ENCODE data around the gene PHACTR3.

Gene PHACTR3

DNA sequence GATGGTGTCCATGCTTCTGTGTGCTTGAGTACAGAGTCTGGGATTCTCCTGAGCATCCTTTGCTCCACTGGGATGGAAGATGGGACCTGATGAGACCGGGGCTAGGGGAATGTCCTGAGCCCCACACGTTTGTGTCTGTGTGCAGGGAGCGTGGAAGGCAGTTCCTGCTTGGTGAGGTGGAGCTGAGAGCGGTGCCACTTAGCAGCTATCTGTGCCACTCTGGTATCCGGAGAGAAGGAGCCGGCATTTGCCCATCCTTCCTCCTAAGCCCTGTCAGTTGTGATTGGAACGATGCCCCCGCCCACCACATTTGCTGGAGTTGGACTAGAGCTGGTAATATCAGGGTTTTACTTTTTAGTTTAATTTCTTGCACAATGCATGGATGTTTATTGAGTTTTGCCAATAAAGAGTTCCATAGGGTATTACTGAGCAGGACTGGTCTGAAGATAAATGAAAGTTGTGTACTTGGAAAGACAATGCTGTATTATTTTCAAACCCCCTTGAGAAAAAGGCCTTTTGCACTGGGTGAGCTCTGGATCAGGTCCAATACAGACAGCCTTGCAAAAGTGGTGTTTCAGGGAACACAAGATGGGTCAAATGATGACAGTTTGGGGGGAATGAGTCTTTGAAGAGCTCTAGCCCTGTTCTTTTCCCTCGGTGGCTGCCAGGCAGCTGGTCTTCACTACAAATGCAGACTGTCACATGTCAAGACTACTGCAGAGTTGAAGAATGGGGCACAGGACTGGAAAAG, 198.3 kb downstream of the PHACTR3 start:
- TF ChIP-seq, protein P1, sequence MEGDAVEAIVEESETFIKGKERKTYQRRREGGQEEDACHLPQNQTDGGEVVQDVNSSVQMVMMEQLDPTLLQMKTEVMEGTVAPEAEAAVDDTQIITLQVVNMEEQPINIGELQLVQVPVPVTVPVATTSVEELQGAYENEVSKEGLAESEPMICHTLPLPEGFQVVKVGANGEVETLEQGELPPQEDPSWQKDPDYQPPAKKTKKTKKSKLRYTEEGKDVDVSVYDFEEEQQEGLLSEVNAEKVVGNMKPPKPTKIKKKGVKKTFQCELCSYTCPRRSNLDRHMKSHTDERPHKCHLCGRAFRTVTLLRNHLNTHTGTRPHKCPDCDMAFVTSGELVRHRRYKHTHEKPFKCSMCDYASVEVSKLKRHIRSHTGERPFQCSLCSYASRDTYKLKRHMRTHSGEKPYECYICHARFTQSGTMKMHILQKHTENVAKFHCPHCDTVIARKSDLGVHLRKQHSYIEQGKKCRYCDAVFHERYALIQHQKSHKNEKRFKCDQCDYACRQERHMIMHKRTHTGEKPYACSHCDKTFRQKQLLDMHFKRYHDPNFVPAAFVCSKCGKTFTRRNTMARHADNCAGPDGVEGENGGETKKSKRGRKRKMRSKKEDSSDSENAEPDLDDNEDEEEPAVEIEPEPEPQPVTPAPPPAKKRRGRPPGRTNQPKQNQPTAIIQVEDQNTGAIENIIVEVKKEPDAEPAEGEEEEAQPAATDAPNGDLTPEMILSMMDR (IDR thresholded peaks at IDR 0.05; ENCODE audit: borderline replicate concordance, insufficient read depth, low read depth, low read length): no peak
- no peak overlapping the region for H3K4me3 ChIP-seq (ENCODE audit: low read depth, low read length)

DNA sequence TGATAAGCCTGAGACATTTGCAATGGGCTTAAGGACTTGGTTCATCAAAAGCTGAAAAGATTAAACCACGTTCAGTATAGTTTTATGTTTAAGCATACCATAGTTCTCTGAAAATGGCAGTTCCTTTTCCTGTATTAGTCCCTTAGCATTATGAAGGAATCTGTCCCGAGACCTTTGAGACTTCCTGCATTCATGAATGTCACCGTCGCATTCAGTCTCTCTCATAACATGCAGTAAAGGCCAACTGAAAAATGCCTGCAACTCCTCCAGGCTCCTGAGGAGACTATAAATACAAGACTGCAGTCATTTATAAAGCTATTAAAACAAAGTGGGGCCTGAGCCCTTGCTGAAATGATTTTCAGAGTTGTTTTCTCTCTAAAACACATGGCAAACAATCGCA, 200.0 kb downstream of the PHACTR3 start:
- no peak overlapping the region for H3K4me3 ChIP-seq (ENCODE audit: low read depth, low read length)
- TF ChIP-seq, protein P1 (IDR thresholded peaks at IDR 0.05; ENCODE audit: borderline replicate concordance, insufficient read depth, low read depth, low read length): no peak

DNA sequence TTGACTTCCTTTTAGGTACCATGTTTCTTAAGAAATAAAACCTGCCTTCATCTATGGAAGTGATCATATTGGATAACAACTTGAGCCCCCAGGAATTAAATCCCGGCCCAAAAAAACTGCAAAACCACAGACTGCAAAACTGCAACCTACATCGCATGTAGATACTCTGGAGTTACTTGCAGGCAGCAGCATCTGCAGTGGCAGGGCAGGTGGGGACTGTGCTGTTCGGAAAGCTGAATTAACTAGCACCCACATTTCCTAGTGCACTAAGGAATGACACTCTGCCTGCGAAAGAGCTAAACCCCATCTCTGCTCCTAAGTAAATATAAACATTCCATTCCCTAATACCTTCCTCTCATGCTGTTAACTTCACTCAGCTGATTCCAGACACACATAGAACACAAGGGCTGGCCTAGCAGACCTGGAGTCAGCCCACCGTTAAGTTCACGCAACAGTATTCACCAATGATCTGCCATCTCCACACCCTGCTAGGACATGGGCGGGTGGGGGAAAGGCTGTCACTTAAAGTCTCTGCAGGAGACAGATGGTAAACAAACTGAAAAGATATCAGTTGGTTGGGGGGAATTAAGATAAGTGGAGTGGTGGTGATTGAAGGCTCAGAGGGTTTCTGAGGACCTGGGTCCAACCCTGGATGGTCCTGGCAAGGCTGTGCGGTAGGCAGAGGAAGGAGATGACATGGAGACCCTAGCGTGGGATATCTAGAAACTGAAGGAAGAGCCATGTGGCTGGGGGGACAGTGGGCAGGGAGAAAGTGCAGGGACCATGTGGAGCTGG, 200.7 kb downstream of the PHACTR3 start:
- TF ChIP-seq, protein P1 (IDR thresholded peaks at IDR 0.05; ENCODE audit: borderline replicate concordance, insufficient read depth, low read depth, low read length): no peak

DNA sequence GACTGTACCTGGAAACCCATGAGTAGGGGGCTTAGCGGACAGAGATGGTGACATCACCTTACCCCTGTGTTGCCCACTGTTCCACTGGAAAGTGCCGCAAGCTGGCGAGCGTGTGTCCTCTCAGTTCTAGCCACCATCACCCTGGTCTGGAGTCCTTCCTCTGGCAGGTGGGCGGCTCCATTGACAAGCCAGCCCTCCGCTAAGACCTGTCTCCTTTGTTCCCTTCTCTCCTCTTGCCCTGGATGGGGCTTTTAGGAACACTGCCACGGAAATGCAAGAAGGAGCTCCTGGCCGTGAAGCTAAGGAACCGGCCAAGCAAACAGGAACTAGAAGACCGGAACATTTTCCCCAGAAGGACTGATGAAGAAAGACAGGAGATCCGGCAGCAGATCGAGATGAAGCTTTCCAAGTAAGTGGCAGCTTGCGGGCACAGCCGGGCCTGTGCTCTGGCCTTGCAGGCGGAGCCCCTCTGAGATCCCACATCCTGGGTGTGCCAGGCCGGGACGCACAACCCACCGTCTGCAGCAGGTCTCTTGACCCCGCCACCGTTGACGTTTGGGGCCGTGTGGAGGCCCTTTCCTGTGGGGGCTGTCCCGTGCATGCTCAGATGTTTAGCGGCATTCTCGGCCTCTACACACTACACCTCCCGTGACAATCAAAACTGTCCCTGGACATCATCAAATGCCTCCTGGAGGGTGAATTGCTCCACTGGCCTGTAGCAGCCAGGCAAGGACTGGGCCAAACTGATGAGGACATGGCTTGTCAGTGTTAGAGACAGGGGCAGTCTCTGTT, 201.6 kb downstream of the PHACTR3 start:
- TF ChIP-seq, protein P1 (IDR thresholded peaks at IDR 0.05; ENCODE audit: borderline replicate concordance, insufficient read depth, low read depth, low read length): no peak
- no peak overlapping the region for H3K4me3 ChIP-seq (ENCODE audit: low read depth, low read length)

More for the DNA sequence above, 200.7 kb downstream of the PHACTR3 start:
- no peak overlapping the region for H3K4me3 ChIP-seq (ENCODE audit: low read depth, low read length)

DNA sequence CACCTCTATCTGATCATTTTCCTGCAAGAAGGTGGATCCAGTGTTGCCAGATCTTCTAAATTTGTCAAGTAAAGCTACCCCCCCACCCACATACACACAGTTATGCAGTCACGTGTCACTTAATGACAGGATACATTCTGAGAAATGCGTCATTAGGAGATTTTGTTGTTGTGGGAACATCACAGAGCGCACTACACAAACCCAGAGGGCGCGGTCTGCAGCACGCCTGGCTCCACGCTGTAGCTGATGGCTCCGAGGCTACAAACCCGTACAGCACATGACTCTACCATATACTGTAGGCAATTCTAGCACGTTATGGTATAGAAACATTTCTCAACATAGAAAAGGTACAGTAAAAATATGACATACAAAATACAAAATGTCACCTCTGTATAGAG, 202.2 kb downstream of the PHACTR3 start:
- TF ChIP-seq, protein P1 (IDR thresholded peaks at IDR 0.05; ENCODE audit: borderline replicate concordance, insufficient read depth, low read depth, low read length): no peak
- H3K4me3 ChIP-seq (ENCODE audit: low read depth, low read length): no peak overlapping the region

DNA sequence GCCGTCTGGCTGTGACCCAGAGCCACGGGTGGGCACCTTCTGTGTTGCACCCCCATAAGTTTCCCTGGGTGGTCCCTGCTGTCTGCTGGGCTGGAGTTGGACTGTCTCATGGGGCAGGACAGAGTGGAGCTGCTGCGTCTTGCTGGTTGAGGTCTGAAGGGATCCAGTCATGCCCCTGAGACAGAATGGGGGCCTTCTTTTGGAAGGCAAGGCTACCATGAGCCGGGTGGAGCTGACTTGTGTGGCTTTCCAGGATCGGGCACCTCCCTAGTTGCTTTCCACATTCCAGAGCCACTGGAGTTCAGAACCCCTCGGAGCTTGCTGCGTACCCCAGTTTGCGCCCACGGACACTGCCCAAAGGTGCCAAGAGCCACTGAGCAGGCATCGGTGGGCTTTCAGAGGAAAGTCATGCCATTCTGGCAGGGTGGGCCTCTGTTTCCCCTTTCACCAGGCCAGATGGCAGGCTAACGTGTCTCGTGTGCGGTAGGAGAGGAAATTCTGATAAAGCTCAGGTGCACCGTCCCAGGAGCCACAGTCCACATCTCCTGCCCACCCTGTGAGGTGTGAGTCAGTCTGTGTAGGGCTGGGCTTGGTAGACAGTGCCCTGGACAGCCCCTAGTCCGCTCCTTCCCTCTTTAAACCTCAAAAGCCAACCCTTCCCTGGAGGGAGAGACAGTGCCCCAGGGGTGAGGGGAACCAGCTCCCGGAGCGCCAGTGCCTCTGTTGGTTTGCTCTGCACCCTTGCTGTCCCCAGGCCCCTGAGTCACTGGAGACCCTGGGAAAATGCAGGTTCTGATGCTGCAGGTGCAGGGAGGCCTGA, 203.8 kb downstream of the PHACTR3 start:
- TF ChIP-seq, protein P1 (IDR thresholded peaks at IDR 0.05; ENCODE audit: borderline replicate concordance, insufficient read depth, low read depth, low read length): no peak

More for the DNA sequence above, 203.8 kb downstream of the PHACTR3 start:
- H3K4me3 ChIP-seq (ENCODE audit: low read depth, low read length): no peak overlapping the region

Measured in GM12875 (cell line).